ENCODE results near the gene CCDC87.
"Not testable (repeated sequence)": the region's sequence is repeated elsewhere in the genome, so short reads cannot be mapped to it uniquely, and the experiment has no call there.

The CCDC87 gene

GRCh38 chr11:66592457-66593302, at the start of gene CCDC87, which contains the start of gene CCS:
Gene CCDC87, minus strand, starts transcription at chr11:66593063. Its CDS starts 48 bp downstream, at chr11:66593015.
Gene CCS, plus strand, starts transcription at chr11:66593185. Its CDS starts 77 bp downstream, at chr11:66593262.
- peak; percentile 87 for DNase-seq

GRCh38 chr11:66641834-66642233, 49.0 kb upstream of the CCDC87 start:
- no peak for DNase-seq

GRCh38 chr11:66639814-66640340, 47.0 kb upstream of the CCDC87 start:
- DNase-seq: not testable (repeated sequence)

GRCh38 chr11:66639066-66639813, 46.4 kb upstream of the CCDC87 start:
- no peak for DNase-seq

- DNase-seq: peak; percentile 96
These were observed 45.6 kb upstream of the CCDC87 start, which contains the start of gene RBM4 for GRCh38 chr11:66638177-66639065. Gene RBM4, plus strand, starts transcription at chr11:66638703. Its CDS starts 1,009 bp downstream, at chr11:66639712.

- DNase-seq: no peak
These were observed 44.8 kb upstream of the CCDC87 start for GRCh38 chr11:66637557-66638176.

GRCh38 chr11:66636411-66636810, 43.5 kb upstream of the CCDC87 start:
- DNase-seq: no peak

GRCh38 chr11:66632952-66633351, 40.1 kb upstream of the CCDC87 start:
- no peak for DNase-seq

- DNase-seq: no peak
These were observed 39.0 kb upstream of the CCDC87 start for GRCh38 chr11:66631883-66632282.

- no peak for DNase-seq
These were observed 36.5 kb upstream of the CCDC87 start for GRCh38 chr11:66629356-66629755.

- DNase-seq: no peak
These were observed 35.3 kb upstream of the CCDC87 start for GRCh38 chr11:66628061-66628603.

GRCh38 chr11:66626926-66627325, 34.1 kb upstream of the CCDC87 start:
- no peak for DNase-seq

- DNase-seq: no peak
These were observed 33.5 kb upstream of the CCDC87 start for GRCh38 chr11:66626382-66626781.

GRCh38 chr11:66625752-66626149, 32.9 kb upstream of the CCDC87 start:
- no peak for DNase-seq

GRCh38 chr11:66625041-66625751, 32.3 kb upstream of the CCDC87 start:
- DNase-seq: no peak

GRCh38 chr11:66624450-66624849, 31.6 kb upstream of the CCDC87 start:
- DNase-seq: no peak

- no peak for DNase-seq
These were observed 26.3 kb upstream of the CCDC87 start for GRCh38 chr11:66619080-66619554.

GRCh38 chr11:66617155-66617834, 24.4 kb upstream of the CCDC87 start:
- DNase-seq: no peak

GRCh38 chr11:66616379-66617154, 23.7 kb upstream of the CCDC87 start, which contains the start of gene RBM14:
Gene RBM14, plus strand, starts transcription at chr11:66616630. Its CDS starts 91 bp downstream, at chr11:66616721.
- peak; percentile 95 for DNase-seq
